PFSK-1 (cell line): ENCODE results near the gene SDK1.

Experiments
- FOXP2 ChIP-seq: optimal IDR thresholded peaks from 2 replicates; pipeline ENCODE3; 2011; ENCODE audit warnings: borderline replicate concordance, control low read depth, inconsistent platforms; ENCODE audit not compliant: insufficient read depth; ENCODE audit errors: extremely low read length, extremely low read depth
- POLR2AphosphoS5 ChIP-seq: IDR thresholded peaks from 2 replicates; pipeline ENCODE4 v1.6.1; 2012; ENCODE audit warnings: low read depth, mild to moderate bottlenecking, control low read depth, low read length, moderate library complexity
- SIN3A ChIP-seq: IDR thresholded peaks from 2 replicates; pipeline ENCODE4 v1.6.1; 2012; ENCODE audit warnings: mild to moderate bottlenecking, low read length, moderate library complexity, borderline replicate concordance; ENCODE audit not compliant: insufficient read depth
- TAF1 ChIP-seq: IDR thresholded peaks from 2 replicates; pipeline ENCODE4 v1.6.1; 2012; ENCODE audit warnings: low read length, control low read depth, borderline replicate concordance; ENCODE audit not compliant: insufficient read depth
- TF ChIP-seq, protein P1 (sequence below), 2 experiments: IDR thresholded peaks; 2 replicates each; pipeline versions ENCODE4 v1.6.1 to v1.8.0; 2011 to 2012; ENCODE audit warnings: low read depth in 2 of 2, low read length in 2 of 2, control low read depth in 1 of 2, inconsistent platforms in 1 of 2, mild to moderate bottlenecking in 1 of 2, moderate library complexity in 1 of 2; ENCODE audit not compliant: insufficient read depth in 1 of 2

Gene SDK1

DNA sequence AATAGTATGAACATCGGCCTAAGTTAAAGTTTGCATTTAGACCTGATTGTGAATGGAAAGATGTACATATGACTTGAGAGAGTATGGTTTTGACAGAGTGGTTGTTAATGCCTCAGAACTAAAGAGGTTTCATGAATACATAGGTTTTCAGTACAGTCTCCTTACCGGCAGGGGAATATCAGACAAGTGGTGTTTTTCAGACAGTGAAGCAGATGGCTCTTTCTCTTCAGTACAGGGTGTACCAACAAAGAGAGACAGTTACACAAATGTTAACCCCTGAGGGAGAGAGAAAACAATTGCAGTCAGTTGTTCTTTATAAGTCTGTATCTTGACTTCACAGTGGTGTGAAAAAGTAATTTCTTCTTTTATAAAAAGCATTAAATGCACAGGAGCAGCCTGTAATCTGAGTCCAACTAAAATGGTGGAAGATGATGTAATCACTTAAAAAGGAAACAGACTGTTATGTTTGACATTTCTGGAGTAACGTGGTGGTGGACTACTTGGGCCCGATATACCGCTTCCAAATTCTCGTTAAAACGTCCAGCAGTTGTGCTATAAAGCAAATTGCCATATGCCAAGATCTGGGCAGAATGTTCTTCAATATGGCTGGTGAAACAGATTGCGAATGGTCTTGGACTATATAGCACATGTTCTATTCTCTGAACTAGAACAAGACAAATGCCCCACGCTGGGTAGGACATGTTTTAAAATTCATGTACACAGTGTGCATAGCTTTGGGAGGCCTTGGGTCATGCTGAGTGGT, 69.2 kb downstream of the SDK1 start:
- TF ChIP-seq SIN3A (no peak), FOXP2 (no peak), POLR2AphosphoS5 (no peak), TAF1 (no peak)
- TF ChIP-seq, protein P1, sequence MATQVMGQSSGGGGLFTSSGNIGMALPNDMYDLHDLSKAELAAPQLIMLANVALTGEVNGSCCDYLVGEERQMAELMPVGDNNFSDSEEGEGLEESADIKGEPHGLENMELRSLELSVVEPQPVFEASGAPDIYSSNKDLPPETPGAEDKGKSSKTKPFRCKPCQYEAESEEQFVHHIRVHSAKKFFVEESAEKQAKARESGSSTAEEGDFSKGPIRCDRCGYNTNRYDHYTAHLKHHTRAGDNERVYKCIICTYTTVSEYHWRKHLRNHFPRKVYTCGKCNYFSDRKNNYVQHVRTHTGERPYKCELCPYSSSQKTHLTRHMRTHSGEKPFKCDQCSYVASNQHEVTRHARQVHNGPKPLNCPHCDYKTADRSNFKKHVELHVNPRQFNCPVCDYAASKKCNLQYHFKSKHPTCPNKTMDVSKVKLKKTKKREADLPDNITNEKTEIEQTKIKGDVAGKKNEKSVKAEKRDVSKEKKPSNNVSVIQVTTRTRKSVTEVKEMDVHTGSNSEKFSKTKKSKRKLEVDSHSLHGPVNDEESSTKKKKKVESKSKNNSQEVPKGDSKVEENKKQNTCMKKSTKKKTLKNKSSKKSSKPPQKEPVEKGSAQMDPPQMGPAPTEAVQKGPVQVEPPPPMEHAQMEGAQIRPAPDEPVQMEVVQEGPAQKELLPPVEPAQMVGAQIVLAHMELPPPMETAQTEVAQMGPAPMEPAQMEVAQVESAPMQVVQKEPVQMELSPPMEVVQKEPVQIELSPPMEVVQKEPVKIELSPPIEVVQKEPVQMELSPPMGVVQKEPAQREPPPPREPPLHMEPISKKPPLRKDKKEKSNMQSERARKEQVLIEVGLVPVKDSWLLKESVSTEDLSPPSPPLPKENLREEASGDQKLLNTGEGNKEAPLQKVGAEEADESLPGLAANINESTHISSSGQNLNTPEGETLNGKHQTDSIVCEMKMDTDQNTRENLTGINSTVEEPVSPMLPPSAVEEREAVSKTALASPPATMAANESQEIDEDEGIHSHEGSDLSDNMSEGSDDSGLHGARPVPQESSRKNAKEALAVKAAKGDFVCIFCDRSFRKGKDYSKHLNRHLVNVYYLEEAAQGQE (IDR thresholded peaks at IDR 0.05; ENCODE audit: insufficient read depth in 1 of 2, low read depth in 2 of 2, low read length in 2 of 2) = no peak

DNA sequence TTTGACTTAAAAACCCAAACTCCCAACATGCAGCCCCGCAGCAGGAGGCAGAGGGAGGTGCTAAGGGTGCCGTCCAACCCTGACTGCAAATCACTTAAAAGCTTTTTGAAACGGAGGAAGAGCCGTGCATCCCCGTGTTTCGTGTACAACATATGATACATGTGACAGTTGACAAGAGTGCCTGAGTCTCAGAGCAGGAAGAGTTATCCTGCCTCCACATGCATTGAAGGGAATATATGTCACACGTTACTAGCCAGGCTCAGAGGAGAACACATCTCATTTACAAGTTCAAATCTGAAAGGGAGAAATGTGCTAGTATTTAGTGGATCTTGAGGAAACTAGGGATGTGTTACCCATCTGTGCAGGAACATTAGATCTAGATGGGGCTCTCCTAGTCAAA, 69.9 kb downstream of the SDK1 start:
- TF ChIP-seq POLR2AphosphoS5 = no peak
- no peak for TF ChIP-seq SIN3A
- no peak for TF ChIP-seq TAF1
- no peak for TF ChIP-seq FOXP2

DNA sequence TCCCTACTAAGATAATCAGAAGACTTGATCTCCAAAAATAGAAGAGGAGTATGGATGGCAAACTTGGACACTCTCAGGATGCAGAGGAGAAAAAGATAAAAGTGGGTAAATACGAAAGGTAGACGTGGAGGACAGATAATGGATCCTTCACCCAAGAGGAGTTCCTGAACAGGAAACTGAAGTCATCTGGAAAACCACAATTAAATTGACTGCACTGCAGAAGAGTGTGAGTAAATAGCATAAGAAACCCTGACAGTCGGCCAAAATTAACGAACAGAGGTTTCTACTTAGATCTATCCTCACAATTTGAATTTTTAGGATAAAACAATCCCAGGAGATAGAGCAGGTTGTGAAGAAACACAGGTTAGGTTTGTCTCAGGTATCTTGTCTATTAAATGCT, 70.5 kb downstream of the SDK1 start:
- TF ChIP-seq, protein P1 (IDR thresholded peaks at IDR 0.05; ENCODE audit: insufficient read depth in 1 of 2, low read depth in 2 of 2, low read length in 2 of 2) = no peak
- no peak for TF ChIP-seq SIN3A
- no peak for TF ChIP-seq TAF1
- TF ChIP-seq FOXP2 = no peak
- no peak for TF ChIP-seq POLR2AphosphoS5

DNA sequence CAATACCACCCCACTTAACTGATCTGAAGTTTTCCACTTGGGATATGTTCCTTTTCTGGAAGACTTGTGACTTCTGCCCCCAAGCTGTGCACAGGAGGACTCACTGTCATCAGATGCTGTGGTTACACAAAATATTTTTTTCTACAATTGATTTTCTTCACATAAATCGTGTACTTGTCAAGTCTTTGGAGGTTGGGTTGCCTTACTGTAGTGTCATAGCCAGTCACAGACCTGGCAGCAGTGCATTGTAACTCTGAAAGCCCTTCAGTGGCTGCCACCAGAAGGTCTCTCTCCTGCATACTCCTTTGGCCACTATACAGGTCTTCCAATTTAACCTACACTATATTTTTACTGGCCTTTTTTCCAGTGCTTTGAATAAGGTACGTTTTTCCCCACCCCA, 73.2 kb downstream of the SDK1 start:
- TF ChIP-seq, protein P1 (IDR thresholded peaks at IDR 0.05; ENCODE audit: insufficient read depth in 1 of 2, low read depth in 2 of 2, low read length in 2 of 2) = no peak
- TF ChIP-seq SIN3A = no peak
- no peak for TF ChIP-seq POLR2AphosphoS5
- no peak for TF ChIP-seq TAF1
- no peak for TF ChIP-seq FOXP2

DNA sequence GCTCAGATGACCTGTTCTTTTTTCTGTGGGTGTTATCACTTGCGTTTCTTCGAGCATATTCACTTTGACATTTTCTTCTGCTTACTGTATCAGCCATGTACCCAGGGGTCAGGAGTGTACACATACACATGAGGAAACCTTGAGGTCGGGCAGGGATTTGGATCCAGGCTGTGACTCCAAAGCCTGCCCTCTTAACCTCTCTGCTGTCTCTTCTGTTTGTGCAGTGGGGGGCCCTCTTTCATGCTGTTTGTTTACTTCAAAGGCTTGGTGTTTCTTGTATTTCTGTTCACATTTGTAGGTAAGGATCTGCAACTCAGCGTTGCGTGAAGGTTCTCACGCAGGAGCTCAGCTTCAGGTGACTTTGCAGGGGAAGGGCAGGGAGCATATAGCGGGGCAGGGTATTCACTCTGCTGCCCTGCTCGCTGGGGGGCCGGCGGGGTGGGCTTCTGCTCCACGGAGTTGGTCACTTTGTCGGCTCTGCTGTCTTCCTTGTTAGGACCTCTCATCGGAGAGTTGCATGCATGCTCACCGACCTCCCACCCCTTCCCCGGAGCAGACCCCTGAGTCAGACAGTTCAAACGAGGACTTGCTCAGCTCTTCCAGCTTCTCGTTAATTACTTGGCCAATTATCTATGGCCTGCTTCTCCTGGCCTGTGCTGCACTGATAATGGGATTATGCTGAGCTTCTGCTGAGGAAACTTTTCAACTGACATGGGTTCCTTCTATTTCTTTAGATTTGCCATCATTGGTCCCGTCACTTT, 77.5 kb downstream of the SDK1 start:
- TF ChIP-seq SIN3A (no peak), FOXP2 (no peak), TAF1 (no peak), POLR2AphosphoS5 (no peak)
- TF ChIP-seq, protein P1 (IDR thresholded peaks at IDR 0.05; ENCODE audit: insufficient read depth in 1 of 2, low read depth in 2 of 2, low read length in 2 of 2) = no peak
